ENCODE results near the gene GPS1.

GPS1 gene

DNA sequence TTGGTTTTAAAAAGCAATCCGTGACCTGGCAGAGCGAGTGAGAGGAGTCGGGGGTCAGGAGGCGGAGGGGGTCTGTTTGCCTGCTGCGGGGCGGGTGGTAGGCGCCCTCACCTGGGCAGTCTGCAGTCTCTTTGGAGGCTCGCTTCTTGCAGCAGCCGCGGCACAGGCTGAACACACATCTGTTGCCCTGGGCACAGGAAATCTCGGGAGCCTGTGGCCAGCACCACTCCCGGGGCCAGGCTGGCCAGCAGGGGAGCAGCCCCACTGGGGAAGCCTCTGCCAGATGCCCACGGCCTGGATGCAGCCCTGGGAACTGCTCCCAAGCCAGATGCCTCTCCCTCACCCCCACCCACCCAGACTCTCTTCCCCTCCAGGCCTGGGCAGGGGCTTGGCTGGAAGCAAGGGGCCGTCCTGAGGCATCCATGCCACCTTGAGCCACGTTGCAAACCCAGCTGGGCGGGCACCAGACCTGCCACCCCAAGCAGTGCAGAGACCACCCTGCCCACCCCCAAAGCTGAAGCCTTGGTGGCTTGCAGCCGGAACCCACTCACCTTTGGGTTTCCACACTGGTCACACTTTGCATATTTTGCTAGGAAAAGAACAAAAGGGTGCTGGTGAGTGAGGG lies 6.6 kb downstream of the GPS1 start:
- TF ChIP-seq USF1 (IDR thresholded peaks at IDR 0.05) (no peak), MAX (IDR thresholded peaks at IDR 0.05) (no peak), EGR1 (IDR thresholded peaks at IDR 0.05) (no peak), YY1 (IDR thresholded peaks at IDR 0.05; ENCODE audit: low read depth) (no peak), TEAD4 (IDR thresholded peaks at IDR 0.05) (no peak), EP300 (IDR thresholded peaks at IDR 0.05; ENCODE audit: borderline replicate concordance) (no peak), RAD21 (IDR thresholded peaks at IDR 0.05; ENCODE audit: low read depth) (no peak), TAF1 (IDR thresholded peaks at IDR 0.05; ENCODE audit: low read depth) (no peak), ZBTB7A (IDR thresholded peaks at IDR 0.05; ENCODE audit: low read depth) (no peak), CREB1 (IDR thresholded peaks at IDR 0.05; ENCODE audit: low read depth) (no peak), FOXM1 (IDR thresholded peaks at IDR 0.05; ENCODE audit: borderline replicate concordance, low read depth) (no peak), TCF12 (IDR thresholded peaks at IDR 0.05; ENCODE audit: low read depth) (no peak), NFIC (IDR thresholded peaks at IDR 0.05) (no peak), CEBPB (IDR thresholded peaks at IDR 0.05) (no peak)
- TF ChIP-seq, protein P1, sequence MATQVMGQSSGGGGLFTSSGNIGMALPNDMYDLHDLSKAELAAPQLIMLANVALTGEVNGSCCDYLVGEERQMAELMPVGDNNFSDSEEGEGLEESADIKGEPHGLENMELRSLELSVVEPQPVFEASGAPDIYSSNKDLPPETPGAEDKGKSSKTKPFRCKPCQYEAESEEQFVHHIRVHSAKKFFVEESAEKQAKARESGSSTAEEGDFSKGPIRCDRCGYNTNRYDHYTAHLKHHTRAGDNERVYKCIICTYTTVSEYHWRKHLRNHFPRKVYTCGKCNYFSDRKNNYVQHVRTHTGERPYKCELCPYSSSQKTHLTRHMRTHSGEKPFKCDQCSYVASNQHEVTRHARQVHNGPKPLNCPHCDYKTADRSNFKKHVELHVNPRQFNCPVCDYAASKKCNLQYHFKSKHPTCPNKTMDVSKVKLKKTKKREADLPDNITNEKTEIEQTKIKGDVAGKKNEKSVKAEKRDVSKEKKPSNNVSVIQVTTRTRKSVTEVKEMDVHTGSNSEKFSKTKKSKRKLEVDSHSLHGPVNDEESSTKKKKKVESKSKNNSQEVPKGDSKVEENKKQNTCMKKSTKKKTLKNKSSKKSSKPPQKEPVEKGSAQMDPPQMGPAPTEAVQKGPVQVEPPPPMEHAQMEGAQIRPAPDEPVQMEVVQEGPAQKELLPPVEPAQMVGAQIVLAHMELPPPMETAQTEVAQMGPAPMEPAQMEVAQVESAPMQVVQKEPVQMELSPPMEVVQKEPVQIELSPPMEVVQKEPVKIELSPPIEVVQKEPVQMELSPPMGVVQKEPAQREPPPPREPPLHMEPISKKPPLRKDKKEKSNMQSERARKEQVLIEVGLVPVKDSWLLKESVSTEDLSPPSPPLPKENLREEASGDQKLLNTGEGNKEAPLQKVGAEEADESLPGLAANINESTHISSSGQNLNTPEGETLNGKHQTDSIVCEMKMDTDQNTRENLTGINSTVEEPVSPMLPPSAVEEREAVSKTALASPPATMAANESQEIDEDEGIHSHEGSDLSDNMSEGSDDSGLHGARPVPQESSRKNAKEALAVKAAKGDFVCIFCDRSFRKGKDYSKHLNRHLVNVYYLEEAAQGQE (IDR thresholded peaks at IDR 0.05; ENCODE audit: low read depth) = no peak

GRCh38 chr17:82058855-82059249 lies 7.2 kb downstream of the GPS1 start:
- TF ChIP-seq TEAD4 (IDR thresholded peaks at IDR 0.05) (no peak), YY1 (IDR thresholded peaks at IDR 0.05; ENCODE audit: low read depth) (no peak), EP300 (IDR thresholded peaks at IDR 0.05; ENCODE audit: borderline replicate concordance) (no peak), RAD21 (IDR thresholded peaks at IDR 0.05; ENCODE audit: low read depth) (no peak), TCF12 (IDR thresholded peaks at IDR 0.05; ENCODE audit: low read depth) (no peak), ZBTB7A (IDR thresholded peaks at IDR 0.05; ENCODE audit: low read depth) (no peak), EGR1 (IDR thresholded peaks at IDR 0.05) (no peak), CREB1 (IDR thresholded peaks at IDR 0.05; ENCODE audit: low read depth) (no peak), TAF1 (IDR thresholded peaks at IDR 0.05; ENCODE audit: low read depth) (no peak), CEBPB (IDR thresholded peaks at IDR 0.05) (no peak)

GRCh38 chr17:82059272-82060000 lies 7.7 kb downstream of the GPS1 start:
- no peak for TF ChIP-seq MAX (IDR thresholded peaks at IDR 0.05)
- TF ChIP-seq TCF12 (IDR thresholded peaks at IDR 0.05; ENCODE audit: low read depth) = no peak
- TF ChIP-seq NFIC (IDR thresholded peaks at IDR 0.05) = no peak
- no peak for TF ChIP-seq FOXM1 (IDR thresholded peaks at IDR 0.05; ENCODE audit: borderline replicate concordance, low read depth)
- no peak for TF ChIP-seq RAD21 (IDR thresholded peaks at IDR 0.05; ENCODE audit: low read depth)
- TF ChIP-seq CEBPB (IDR thresholded peaks at IDR 0.05) = no peak
- TF ChIP-seq EGR1 (IDR thresholded peaks at IDR 0.05) = no peak
- no peak for TF ChIP-seq ZBTB7A (IDR thresholded peaks at IDR 0.05; ENCODE audit: low read depth)
- TF ChIP-seq EP300 (IDR thresholded peaks at IDR 0.05; ENCODE audit: borderline replicate concordance) = no peak
- no peak for TF ChIP-seq CREB1 (IDR thresholded peaks at IDR 0.05; ENCODE audit: low read depth)
- TF ChIP-seq YY1 (IDR thresholded peaks at IDR 0.05; ENCODE audit: low read depth) = no peak
- no peak for TF ChIP-seq TEAD4 (IDR thresholded peaks at IDR 0.05)
- TF ChIP-seq USF1 (IDR thresholded peaks at IDR 0.05) = no peak
- TF ChIP-seq, protein P1 (IDR thresholded peaks at IDR 0.05; ENCODE audit: low read depth) = no peak
- TF ChIP-seq TAF1 (IDR thresholded peaks at IDR 0.05; ENCODE audit: low read depth) = no peak

- no peak for TF ChIP-seq TEAD4 (IDR thresholded peaks at IDR 0.05)
- TF ChIP-seq ZBTB7A (IDR thresholded peaks at IDR 0.05; ENCODE audit: low read depth) = no peak
- TF ChIP-seq USF1 (IDR thresholded peaks at IDR 0.05) = no peak
- TF ChIP-seq CEBPB (IDR thresholded peaks at IDR 0.05) = no peak
- TF ChIP-seq EP300 (IDR thresholded peaks at IDR 0.05; ENCODE audit: borderline replicate concordance) = no peak
- no peak for TF ChIP-seq RAD21 (IDR thresholded peaks at IDR 0.05; ENCODE audit: low read depth)
- TF ChIP-seq, protein P1 (IDR thresholded peaks at IDR 0.05; ENCODE audit: low read depth) = no peak
- TF ChIP-seq CREB1 (IDR thresholded peaks at IDR 0.05; ENCODE audit: low read depth) = no peak
- no peak for TF ChIP-seq FOXM1 (IDR thresholded peaks at IDR 0.05; ENCODE audit: borderline replicate concordance, low read depth)
- TF ChIP-seq TAF1 (IDR thresholded peaks at IDR 0.05; ENCODE audit: low read depth) = no peak
- no peak for TF ChIP-seq MAX (IDR thresholded peaks at IDR 0.05)
- TF ChIP-seq EGR1 (IDR thresholded peaks at IDR 0.05) = no peak
- no peak for TF ChIP-seq TCF12 (IDR thresholded peaks at IDR 0.05; ENCODE audit: low read depth)
- no peak for TF ChIP-seq YY1 (IDR thresholded peaks at IDR 0.05; ENCODE audit: low read depth)
- no peak for TF ChIP-seq NFIC (IDR thresholded peaks at IDR 0.05)
Observed at GRCh38 chr17:82060001-82060380, 8.3 kb downstream of the GPS1 start.

Measured in Ishikawa (cell line).